Suprapubic skin (tissue), 3 donors: Measurements from ENCODE around the gene SGK2.

Experiments
- CTCF ChIP-seq, 2 donors: fragments of 200-600 bp in 1 of 2; fragments of 450-650 bp in 1 of 2; sonication (generic) in 1 of 2; IDR thresholded peaks; one replicate each; pipeline ENCODE4 v1.5.1; 2016 to 2019; ENCODE audit warnings: antibody characterized with exemption in 2 of 2, mild to moderate bottlenecking in 1 of 2, moderate library complexity in 1 of 2
- POLR2A ChIP-seq, 2 donors: fragments of 450-650 bp; IDR thresholded peaks; one replicate each; pipeline ENCODE4 v1.6.1; 2017; ENCODE audit warnings: antibody characterized with exemption in 2 of 2, mild to moderate bottlenecking in 2 of 2, moderate library complexity in 2 of 2

GRCh38 chr20:43541214-43541613, 17.6 kb upstream of the SGK2 start:
- TF ChIP-seq CTCF (IDR thresholded peaks at IDR 0.05): no peak
- TF ChIP-seq POLR2A (IDR thresholded peaks at IDR 0.05): no peak
